Endothelial cell of umbilical vein (primary cell): Measurements from ENCODE around the gene ATP8A1.

Experiments used
- EZH2 ChIP-seq: IDR thresholded peaks from 2 replicates; pipeline ENCODE4 v1.6.1; 2012; ENCODE audit warnings: borderline replicate concordance, low read depth, mild to moderate bottlenecking, moderate library complexity, low read length, inconsistent platforms; ENCODE audit not compliant: severe bottlenecking
- FOS ChIP-seq: IDR thresholded peaks from 2 replicates; pipeline ENCODE4 v1.6.1; 2011; ENCODE audit warnings: mild to moderate bottlenecking, low read length, moderate library complexity, borderline replicate concordance; ENCODE audit not compliant: insufficient read depth
- JUN ChIP-seq: IDR thresholded peaks from 2 replicates; pipeline ENCODE4 v1.6.1; 2011; ENCODE audit warnings: borderline replicate concordance, low read depth; ENCODE audit not compliant: insufficient read length, insufficient read depth
- MYC ChIP-seq: IDR thresholded peaks from one replicate; pipeline ENCODE4 v1.6.1; 2011; ENCODE audit warnings: mild to moderate bottlenecking, low read depth, low read length
- POLR2A ChIP-seq: IDR thresholded peaks from 2 replicates; pipeline ENCODE4 v1.6.1; 2012; ENCODE audit warnings: low read depth, mild to moderate bottlenecking, control low read depth, low read length
- TF ChIP-seq, protein P1 (sequence below), 2 donors: IDR thresholded peaks; 1 replicate in 1 of 2; 2 replicates in 1 of 2; pipeline ENCODE4 v1.5.1; 2011; ENCODE audit warnings: low read length in 2 of 2, mild to moderate bottlenecking in 2 of 2, moderate library complexity in 2 of 2, control low read depth in 1 of 2, inconsistent platforms in 1 of 2, low read depth in 1 of 2; ENCODE audit not compliant: insufficient read depth in 1 of 2; ENCODE audit errors: extremely low read depth in 1 of 2
- TF ChIP-seq, protein P2 (sequence below): IDR thresholded peaks from 2 replicates; pipeline ENCODE4 v1.6.1; 2011; ENCODE audit not compliant: insufficient read depth, insufficient read length

DNA sequence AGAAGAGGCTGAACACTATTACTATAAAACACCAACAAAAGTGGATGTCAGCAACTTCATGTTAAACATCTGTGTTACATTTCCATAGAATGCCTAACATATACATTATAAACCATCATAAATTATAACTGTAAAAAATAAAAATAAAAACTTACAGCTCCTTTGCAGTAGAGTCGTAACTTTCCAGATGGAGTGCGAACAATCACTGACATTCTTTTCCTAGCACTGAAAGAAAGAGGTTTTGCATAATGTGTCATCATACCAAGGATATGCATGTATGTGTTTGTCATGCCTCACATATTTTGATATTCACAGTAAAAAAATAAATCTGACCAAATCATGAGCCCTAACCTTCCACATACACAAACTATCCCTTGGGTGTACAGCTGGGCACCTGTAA, 113.1 kb downstream of the ATP8A1 start:
- TF ChIP-seq POLR2A (no peak), EZH2 (no peak), MYC (no peak), FOS (no peak), JUN (no peak)
- TF ChIP-seq, protein P1, sequence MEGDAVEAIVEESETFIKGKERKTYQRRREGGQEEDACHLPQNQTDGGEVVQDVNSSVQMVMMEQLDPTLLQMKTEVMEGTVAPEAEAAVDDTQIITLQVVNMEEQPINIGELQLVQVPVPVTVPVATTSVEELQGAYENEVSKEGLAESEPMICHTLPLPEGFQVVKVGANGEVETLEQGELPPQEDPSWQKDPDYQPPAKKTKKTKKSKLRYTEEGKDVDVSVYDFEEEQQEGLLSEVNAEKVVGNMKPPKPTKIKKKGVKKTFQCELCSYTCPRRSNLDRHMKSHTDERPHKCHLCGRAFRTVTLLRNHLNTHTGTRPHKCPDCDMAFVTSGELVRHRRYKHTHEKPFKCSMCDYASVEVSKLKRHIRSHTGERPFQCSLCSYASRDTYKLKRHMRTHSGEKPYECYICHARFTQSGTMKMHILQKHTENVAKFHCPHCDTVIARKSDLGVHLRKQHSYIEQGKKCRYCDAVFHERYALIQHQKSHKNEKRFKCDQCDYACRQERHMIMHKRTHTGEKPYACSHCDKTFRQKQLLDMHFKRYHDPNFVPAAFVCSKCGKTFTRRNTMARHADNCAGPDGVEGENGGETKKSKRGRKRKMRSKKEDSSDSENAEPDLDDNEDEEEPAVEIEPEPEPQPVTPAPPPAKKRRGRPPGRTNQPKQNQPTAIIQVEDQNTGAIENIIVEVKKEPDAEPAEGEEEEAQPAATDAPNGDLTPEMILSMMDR (IDR thresholded peaks at IDR 0.05; ENCODE audit: extremely low read depth in 1 of 2, insufficient read depth in 1 of 2, low read depth in 1 of 2, low read length in 2 of 2), result no peak
- TF ChIP-seq, protein P2, sequence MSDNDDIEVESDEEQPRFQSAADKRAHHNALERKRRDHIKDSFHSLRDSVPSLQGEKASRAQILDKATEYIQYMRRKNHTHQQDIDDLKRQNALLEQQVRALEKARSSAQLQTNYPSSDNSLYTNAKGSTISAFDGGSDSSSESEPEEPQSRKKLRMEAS, result no peak
